GM12878 (cell line): ENCODE results near the gene GNG10.

ENCODE experiments used
- EED ChIP-seq: sonication (generic); IDR thresholded peaks from 2 replicates; pipeline ENCODE4 v1.6.1; 2016; ENCODE audit warnings: antibody characterized with exemption, low read depth
- EZH2 ChIP-seq: IDR thresholded peaks from 2 replicates; pipeline ENCODE4 v1.6.1; 2012; ENCODE audit warnings: low read depth, mild to moderate bottlenecking, control low read depth, inconsistent platforms, low read length, borderline replicate concordance; ENCODE audit not compliant: control insufficient read depth
- HCFC1 ChIP-seq: fragments of 150-350 bp; IDR thresholded peaks from 2 replicates; pipeline ENCODE4 v1.6.1; 2014; ENCODE audit warnings: low read length
- MYC ChIP-seq: IDR thresholded peaks from 2 replicates; pipeline ENCODE4 v1.6.1; 2011; ENCODE audit warnings: mild to moderate bottlenecking, low read length, moderate library complexity, inconsistent platforms; ENCODE audit not compliant: insufficient read depth, insufficient replicate concordance, insufficient read length, severe bottlenecking
- POLR2A ChIP-seq: IDR thresholded peaks from 2 replicates; pipeline ENCODE4 v1.6.1; 2011; ENCODE audit warnings: low read depth, mild to moderate bottlenecking, low read length
- RAD21 ChIP-seq: IDR thresholded peaks from 2 replicates; pipeline ENCODE4 v1.6.1; 2011; ENCODE audit warnings: mild to moderate bottlenecking, low read depth, low read length, moderate library complexity; ENCODE audit not compliant: insufficient read depth
- ZNF384 ChIP-seq: IDR thresholded peaks from 2 replicates; pipeline ENCODE4 v1.6.1; 2012; ENCODE audit warnings: low read depth, mild to moderate bottlenecking, low read length, improper control_type of control experiment, borderline replicate concordance
- TF ChIP-seq, protein P1 (sequence below), 3 experiments: IDR thresholded peaks in 2 of 3; conservative IDR thresholded peaks in 1 of 3; 2 replicates each; pipeline ENCODE4 v1.5.1; 2011; ENCODE audit warnings: low read depth in 3 of 3, low read length in 3 of 3, mild to moderate bottlenecking in 3 of 3, control low read depth in 2 of 3, moderate library complexity in 2 of 3, inconsistent platforms in 1 of 3, mixed read lengths in 1 of 3; ENCODE audit not compliant: control insufficient read depth in 2 of 3, insufficient read depth in 1 of 3; ENCODE audit errors: extremely low read depth in 1 of 3
- TF ChIP-seq, protein P2 (sequence below): fragments of 450-650 bp; IDR thresholded peaks from 2 replicates; pipeline ENCODE4 v1.6.1; 2017; ENCODE audit warnings: mild to moderate bottlenecking
- TF ChIP-seq, protein P3 (sequence below): IDR thresholded peaks from 2 replicates; pipeline ENCODE4 v1.6.1; 2012; ENCODE audit warnings: mild to moderate bottlenecking, low read depth, low read length

DNA sequence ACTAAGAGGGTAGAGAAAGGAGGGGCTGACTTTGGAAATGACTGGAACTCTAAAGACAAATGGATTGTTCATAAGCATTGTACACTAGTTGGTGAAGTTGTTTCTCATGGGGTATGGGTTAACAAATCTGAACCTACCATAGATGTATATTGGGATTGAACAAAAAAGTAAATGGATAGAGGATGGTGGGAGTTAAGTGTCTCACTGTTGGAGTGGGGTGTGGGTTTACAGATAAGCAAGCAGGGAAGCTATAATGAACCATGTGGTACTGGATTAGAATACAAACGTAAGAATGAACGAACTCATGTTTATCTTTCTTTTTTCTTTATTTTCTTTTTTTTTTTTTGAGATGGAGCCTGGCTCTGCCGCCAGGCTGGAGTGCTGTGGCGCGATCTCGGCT is 17.8 kb downstream of the GNG10 start:
- TF ChIP-seq, protein P1, sequence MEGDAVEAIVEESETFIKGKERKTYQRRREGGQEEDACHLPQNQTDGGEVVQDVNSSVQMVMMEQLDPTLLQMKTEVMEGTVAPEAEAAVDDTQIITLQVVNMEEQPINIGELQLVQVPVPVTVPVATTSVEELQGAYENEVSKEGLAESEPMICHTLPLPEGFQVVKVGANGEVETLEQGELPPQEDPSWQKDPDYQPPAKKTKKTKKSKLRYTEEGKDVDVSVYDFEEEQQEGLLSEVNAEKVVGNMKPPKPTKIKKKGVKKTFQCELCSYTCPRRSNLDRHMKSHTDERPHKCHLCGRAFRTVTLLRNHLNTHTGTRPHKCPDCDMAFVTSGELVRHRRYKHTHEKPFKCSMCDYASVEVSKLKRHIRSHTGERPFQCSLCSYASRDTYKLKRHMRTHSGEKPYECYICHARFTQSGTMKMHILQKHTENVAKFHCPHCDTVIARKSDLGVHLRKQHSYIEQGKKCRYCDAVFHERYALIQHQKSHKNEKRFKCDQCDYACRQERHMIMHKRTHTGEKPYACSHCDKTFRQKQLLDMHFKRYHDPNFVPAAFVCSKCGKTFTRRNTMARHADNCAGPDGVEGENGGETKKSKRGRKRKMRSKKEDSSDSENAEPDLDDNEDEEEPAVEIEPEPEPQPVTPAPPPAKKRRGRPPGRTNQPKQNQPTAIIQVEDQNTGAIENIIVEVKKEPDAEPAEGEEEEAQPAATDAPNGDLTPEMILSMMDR (IDR thresholded peaks at IDR 0.05 in 2 of 3, conservative IDR thresholded peaks at IDR 0.05 in 1 of 3; ENCODE audit: control insufficient read depth in 2 of 3, extremely low read depth in 1 of 3, insufficient read depth in 1 of 3, low read depth in 3 of 3, low read length in 3 of 3), result no peak
- TF ChIP-seq ZNF384, result no peak
- no peak for TF ChIP-seq RAD21
- no peak for TF ChIP-seq EED
- no peak for TF ChIP-seq EZH2
- TF ChIP-seq POLR2A, result no peak
- no peak for TF ChIP-seq MYC
- TF ChIP-seq, protein P2, sequence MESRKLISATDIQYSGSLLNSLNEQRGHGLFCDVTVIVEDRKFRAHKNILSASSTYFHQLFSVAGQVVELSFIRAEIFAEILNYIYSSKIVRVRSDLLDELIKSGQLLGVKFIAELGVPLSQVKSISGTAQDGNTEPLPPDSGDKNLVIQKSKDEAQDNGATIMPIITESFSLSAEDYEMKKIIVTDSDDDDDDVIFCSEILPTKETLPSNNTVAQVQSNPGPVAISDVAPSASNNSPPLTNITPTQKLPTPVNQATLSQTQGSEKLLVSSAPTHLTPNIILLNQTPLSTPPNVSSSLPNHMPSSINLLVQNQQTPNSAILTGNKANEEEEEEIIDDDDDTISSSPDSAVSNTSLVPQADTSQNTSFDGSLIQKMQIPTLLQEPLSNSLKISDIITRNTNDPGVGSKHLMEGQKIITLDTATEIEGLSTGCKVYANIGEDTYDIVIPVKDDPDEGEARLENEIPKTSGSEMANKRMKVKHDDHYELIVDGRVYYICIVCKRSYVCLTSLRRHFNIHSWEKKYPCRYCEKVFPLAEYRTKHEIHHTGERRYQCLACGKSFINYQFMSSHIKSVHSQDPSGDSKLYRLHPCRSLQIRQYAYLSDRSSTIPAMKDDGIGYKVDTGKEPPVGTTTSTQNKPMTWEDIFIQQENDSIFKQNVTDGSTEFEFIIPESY, result no peak
- no peak for TF ChIP-seq HCFC1
- TF ChIP-seq, protein P3, sequence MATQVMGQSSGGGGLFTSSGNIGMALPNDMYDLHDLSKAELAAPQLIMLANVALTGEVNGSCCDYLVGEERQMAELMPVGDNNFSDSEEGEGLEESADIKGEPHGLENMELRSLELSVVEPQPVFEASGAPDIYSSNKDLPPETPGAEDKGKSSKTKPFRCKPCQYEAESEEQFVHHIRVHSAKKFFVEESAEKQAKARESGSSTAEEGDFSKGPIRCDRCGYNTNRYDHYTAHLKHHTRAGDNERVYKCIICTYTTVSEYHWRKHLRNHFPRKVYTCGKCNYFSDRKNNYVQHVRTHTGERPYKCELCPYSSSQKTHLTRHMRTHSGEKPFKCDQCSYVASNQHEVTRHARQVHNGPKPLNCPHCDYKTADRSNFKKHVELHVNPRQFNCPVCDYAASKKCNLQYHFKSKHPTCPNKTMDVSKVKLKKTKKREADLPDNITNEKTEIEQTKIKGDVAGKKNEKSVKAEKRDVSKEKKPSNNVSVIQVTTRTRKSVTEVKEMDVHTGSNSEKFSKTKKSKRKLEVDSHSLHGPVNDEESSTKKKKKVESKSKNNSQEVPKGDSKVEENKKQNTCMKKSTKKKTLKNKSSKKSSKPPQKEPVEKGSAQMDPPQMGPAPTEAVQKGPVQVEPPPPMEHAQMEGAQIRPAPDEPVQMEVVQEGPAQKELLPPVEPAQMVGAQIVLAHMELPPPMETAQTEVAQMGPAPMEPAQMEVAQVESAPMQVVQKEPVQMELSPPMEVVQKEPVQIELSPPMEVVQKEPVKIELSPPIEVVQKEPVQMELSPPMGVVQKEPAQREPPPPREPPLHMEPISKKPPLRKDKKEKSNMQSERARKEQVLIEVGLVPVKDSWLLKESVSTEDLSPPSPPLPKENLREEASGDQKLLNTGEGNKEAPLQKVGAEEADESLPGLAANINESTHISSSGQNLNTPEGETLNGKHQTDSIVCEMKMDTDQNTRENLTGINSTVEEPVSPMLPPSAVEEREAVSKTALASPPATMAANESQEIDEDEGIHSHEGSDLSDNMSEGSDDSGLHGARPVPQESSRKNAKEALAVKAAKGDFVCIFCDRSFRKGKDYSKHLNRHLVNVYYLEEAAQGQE, result no peak
